ENCODE measurements around the gene C3orf52.

Gene C3orf52

DNA sequence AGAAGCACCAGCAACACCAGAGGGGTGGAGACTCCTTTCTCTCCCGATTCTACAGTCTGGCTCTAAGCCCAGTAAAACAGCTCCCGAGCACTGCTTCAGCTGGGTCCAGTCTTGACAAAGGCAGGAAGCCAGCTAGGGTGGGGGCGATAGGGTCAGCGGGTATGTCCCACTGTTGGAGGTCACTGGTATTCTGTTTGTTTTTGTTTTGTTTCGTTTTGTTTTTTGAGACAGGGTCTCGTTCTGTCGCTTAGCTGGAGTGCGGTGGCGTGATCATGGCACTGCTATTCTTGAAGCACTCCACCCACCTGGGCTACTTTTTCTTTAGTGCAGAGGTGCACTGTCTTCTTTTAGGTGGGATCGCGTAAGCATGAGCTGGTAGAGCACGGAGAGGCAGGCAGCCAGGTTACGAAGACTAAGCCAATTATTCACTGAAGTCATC lies 30.6 kb downstream of the C3orf52 start:
- Mint-ChIP-seq H3K27me3 (no peaks in the 10 kb centered on the region), H3K4me1 (ENCODE audit: low read depth in 2 of 2) (peaks cover 6 to 46% of the 10 kb centered on the region in 2 donors), H3K27ac (peak overlapping the region in 1 of 2 donors; percentile 87), H3K36me3 (ENCODE audit: insufficient read depth) (peaks cover 2% of the 10 kb centered on the region), H3K9me3 (no peaks in the 10 kb centered on the region), H3K4me3 (peak overlapping the region; percentile 26 to 80)
- ATAC-seq (replicated peaks) (no peak), DNase-seq (no peak)

DNA sequence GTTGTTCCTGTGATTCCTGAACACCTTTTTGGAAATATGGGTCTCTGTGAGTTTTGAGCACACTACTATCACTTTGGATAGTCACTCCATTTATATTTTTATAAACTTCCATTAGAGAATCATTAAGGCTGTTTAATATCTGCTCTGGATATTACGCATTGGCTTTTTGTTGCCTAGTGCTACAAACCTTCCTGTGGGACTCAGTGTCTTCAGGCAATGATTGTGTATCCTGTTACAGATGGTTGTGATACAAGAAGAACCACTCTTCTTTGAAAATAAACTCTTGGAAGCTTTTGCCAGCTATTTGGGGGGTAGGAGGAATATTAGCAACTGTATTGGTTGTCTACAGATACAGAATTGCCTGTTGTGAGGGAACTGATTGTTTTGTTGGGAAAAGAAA lies 31.2 kb downstream of the C3orf52 start:
- H3K36me3 Mint-ChIP-seq (ENCODE audit: insufficient read depth) = peaks cover under 1% of the 10 kb centered on the region
- peak overlapping the region in 1 of 2 donors; percentile 87 for H3K27ac Mint-ChIP-seq
- ATAC-seq (replicated peaks) (no peak), DNase-seq (no peak)
- peaks cover 6 to 46% of the 10 kb centered on the region in 2 donors for H3K4me1 Mint-ChIP-seq (ENCODE audit: low read depth in 2 of 2)
- no peaks in the 10 kb centered on the region for H3K9me3 Mint-ChIP-seq
- H3K4me3 Mint-ChIP-seq = peak overlapping the region in 1 of 2 donors; percentile 80
- H3K27me3 Mint-ChIP-seq = no peaks in the 10 kb centered on the region

GRCh38 chr3:112117841-112118571 lies 31.8 kb downstream of the C3orf52 start:
- no peak for DNase-seq
- Mint-ChIP-seq H3K4me1 (ENCODE audit: low read depth in 2 of 2) (peaks cover 6 to 46% of the 10 kb centered on the region in 2 donors), H3K9me3 (no peaks in the 10 kb centered on the region), H3K4me3 (peak overlapping the region in 1 of 2 donors; percentile 80), H3K27me3 (no peaks in the 10 kb centered on the region), H3K36me3 (ENCODE audit: insufficient read depth) (no peaks in the 10 kb centered on the region), H3K27ac (peak overlapping the region in 1 of 2 donors; percentile 87)
- peak; percentile 46 for ATAC-seq (replicated peaks)

- peaks cover 5 to 38% of the 10 kb centered on the region in 2 donors for H3K4me1 Mint-ChIP-seq (ENCODE audit: low read depth in 2 of 2)
- H3K4me3 Mint-ChIP-seq = peak overlapping the region in 1 of 2 donors; percentile 7
- no peaks in the 10 kb centered on the region for H3K27me3 Mint-ChIP-seq
- H3K9me3 Mint-ChIP-seq = no peaks in the 10 kb centered on the region
- H3K27ac Mint-ChIP-seq = no peak overlapping the region
- ATAC-seq (replicated peaks) = peak; percentile 48
- no peaks in the 10 kb centered on the region for H3K36me3 Mint-ChIP-seq (ENCODE audit: insufficient read depth)
- no peak for DNase-seq
Measured at GRCh38 chr3:112119962-112120836, 34.0 kb downstream of the C3orf52 start.

- H3K4me1 Mint-ChIP-seq (ENCODE audit: low read depth in 2 of 2) = peaks cover 14 to 45% of the 10 kb centered on the region in 2 donors
- no peaks in the 10 kb centered on the region for H3K36me3 Mint-ChIP-seq (ENCODE audit: insufficient read depth)
- H3K27me3 Mint-ChIP-seq = no peaks in the 10 kb centered on the region
- H3K9me3 Mint-ChIP-seq = no peaks in the 10 kb centered on the region
- DNase-seq (no peak), ATAC-seq (replicated peaks) (no peak)
- H3K4me3 Mint-ChIP-seq = no peak overlapping the region
- H3K27ac Mint-ChIP-seq = no peak overlapping the region
Measured at GRCh38 chr3:112121577-112122547, 35.7 kb downstream of the C3orf52 start.

DNA sequence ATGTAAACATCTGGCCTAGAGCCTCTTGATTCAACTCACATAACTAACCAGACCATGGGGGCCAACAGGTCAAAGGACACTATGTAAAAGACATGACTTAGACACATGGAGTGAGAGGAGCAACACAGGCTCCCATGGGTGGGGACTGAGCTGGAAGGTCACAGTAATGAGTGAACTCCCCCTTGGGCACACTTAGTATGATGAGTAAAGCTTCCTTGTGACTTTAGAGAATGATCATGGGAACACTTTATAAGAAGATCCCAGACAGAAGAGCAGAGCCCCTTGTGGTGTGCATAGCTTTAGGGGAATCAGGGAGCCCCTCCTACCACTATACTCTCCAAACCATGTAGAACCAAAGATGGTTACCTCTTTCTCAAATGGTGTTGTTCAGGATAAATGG lies 36.7 kb downstream of the C3orf52 start:
- peaks cover 14 to 43% of the 10 kb centered on the region in 2 donors for H3K4me1 Mint-ChIP-seq (ENCODE audit: low read depth in 2 of 2)
- no peaks in the 10 kb centered on the region for H3K9me3 Mint-ChIP-seq
- DNase-seq (no peak), ATAC-seq (replicated peaks) (no peak)
- no peak overlapping the region for H3K4me3 Mint-ChIP-seq
- no peak overlapping the region for H3K27ac Mint-ChIP-seq
- no peaks in the 10 kb centered on the region for H3K27me3 Mint-ChIP-seq
- no peaks in the 10 kb centered on the region for H3K36me3 Mint-ChIP-seq (ENCODE audit: insufficient read depth)

DNA sequence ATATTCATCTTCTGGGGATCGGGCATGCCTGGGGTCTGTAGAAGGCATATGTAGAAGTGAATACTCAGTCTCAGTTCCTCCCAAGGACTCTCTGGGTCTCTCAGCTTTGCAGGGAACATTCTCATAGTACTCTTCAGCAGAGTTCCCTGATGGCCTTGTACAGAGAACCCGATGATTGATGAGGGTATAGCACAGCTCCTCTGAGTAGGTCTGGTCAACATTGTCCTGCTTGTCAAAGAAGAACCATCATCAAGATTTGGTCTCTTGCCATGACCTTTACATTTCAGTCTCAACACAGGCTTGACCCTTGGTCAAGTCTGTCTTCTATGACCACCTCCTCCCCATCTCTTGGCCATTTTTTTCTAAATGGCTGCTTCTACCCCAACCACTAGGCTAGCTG lies 37.4 kb downstream of the C3orf52 start:
- Mint-ChIP-seq H3K27me3 (no peaks in the 10 kb centered on the region), H3K36me3 (ENCODE audit: insufficient read depth) (no peaks in the 10 kb centered on the region), H3K9me3 (no peaks in the 10 kb centered on the region), H3K4me1 (ENCODE audit: low read depth in 2 of 2) (peaks cover 14 to 36% of the 10 kb centered on the region in 2 donors), H3K4me3 (no peak overlapping the region), H3K27ac (peak overlapping the region in 1 of 2 donors; percentile 33)
- DNase-seq (no peak), ATAC-seq (replicated peaks) (no peak)

GRCh38 chr3:112124907-112125607 lies 38.9 kb downstream of the C3orf52 start:
- Mint-ChIP-seq H3K27me3 (no peaks in the 10 kb centered on the region), H3K9me3 (no peaks in the 10 kb centered on the region), H3K36me3 (ENCODE audit: insufficient read depth) (peaks cover 2% of the 10 kb centered on the region), H3K4me3 (no peak overlapping the region), H3K27ac (peak overlapping the region in 1 of 2 donors; percentile 66), H3K4me1 (ENCODE audit: low read depth in 2 of 2) (peaks cover 19 to 33% of the 10 kb centered on the region in 2 donors)
- no peak for ATAC-seq (replicated peaks)
- DNase-seq = no peak

- Mint-ChIP-seq H3K4me3 (peak overlapping the region; percentile 50 to 70), H3K27ac (peak overlapping the region; percentile 66 to 74), H3K4me1 (ENCODE audit: low read depth in 2 of 2) (peaks cover 17 to 32% of the 10 kb centered on the region in 2 donors), H3K9me3 (no peaks in the 10 kb centered on the region), H3K27me3 (no peaks in the 10 kb centered on the region), H3K36me3 (ENCODE audit: insufficient read depth) (peaks cover 2% of the 10 kb centered on the region)
- no peak for ATAC-seq (replicated peaks)
- no peak for DNase-seq
Measured at GRCh38 chr3:112126511-112126911, 40.3 kb downstream of the C3orf52 start.

DNA sequence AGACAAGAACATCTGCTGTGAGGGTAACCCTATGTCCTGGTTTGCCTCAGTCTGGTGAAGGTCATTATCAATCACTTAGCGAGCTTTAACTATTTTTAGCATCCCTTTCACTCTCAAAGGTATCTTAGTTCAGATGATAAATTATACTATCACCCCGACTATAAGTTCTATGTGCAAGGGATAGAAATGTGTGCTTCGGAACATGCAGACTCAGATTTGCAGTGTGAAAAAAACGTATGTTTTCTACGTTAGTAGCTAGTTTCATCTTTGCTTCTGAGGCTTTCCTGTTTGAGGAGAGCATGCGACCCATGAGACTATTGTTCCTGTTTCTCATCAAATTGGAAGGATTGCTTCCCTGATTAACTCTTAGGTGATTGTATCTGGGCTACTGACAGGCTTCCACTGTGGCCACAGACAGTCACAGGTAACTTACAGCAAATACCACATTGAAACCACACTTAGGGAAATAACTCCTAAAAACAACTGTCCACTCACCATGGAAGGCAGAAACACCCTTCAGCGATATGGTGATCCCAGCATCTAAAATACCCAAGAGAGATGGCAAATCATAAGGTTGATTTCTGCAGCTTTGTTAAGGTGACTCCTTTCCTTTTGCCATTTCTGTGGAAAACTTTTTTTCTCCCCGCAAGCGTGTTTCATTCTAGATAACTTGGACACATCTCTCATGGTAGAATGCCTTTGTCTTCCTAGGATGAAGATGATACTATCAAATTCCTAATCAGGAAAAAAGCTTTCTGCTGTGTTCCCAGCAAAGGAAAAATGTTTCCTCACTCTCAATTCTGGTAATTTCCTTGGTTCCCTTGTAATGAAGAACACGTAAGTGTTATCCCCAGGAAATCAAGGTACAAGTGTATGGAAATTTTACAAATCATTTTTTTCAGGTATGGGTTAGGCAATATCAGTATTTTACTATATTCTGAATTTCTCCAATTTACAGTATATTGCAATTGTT lies 41.6 kb downstream of the C3orf52 start:
- peak; percentile 11 for ATAC-seq (replicated peaks)
- no peaks in the 10 kb centered on the region for H3K9me3 Mint-ChIP-seq
- H3K36me3 Mint-ChIP-seq (ENCODE audit: insufficient read depth) = peaks cover 2% of the 10 kb centered on the region
- no peaks in the 10 kb centered on the region for H3K27me3 Mint-ChIP-seq
- peak overlapping the region; percentile 50 to 70 for H3K4me3 Mint-ChIP-seq
- peaks cover 20 to 33% of the 10 kb centered on the region in 2 donors for H3K4me1 Mint-ChIP-seq (ENCODE audit: low read depth in 2 of 2)
- peak overlapping the region; percentile 66 to 74 for H3K27ac Mint-ChIP-seq
- no peak for DNase-seq

GRCh38 chr3:112128843-112129727 lies 42.9 kb downstream of the C3orf52 start:
- peak in 1 of 3 experiments; percentile 22 for DNase-seq
- peak overlapping the region in 1 of 2 donors; percentile 70 for H3K4me3 Mint-ChIP-seq
- peaks cover 6% of the 10 kb centered on the region for H3K36me3 Mint-ChIP-seq (ENCODE audit: insufficient read depth)
- peak; percentile 67 for ATAC-seq (replicated peaks)
- H3K4me1 Mint-ChIP-seq (ENCODE audit: low read depth in 2 of 2) = peaks cover 29 to 44% of the 10 kb centered on the region in 2 donors
- no peaks in the 10 kb centered on the region for H3K9me3 Mint-ChIP-seq
- peak overlapping the region; percentile 39 to 66 for H3K27ac Mint-ChIP-seq
- H3K27me3 Mint-ChIP-seq = no peaks in the 10 kb centered on the region
